SK-N-SH treated with all-trans-retinoic acid at 6 μM for 48 hours (cell line): ENCODE measurements around the gene ABCC9.

Experiments
- ATAC-seq: fragments of 200-7000 bp; cut with Tn5 transposase; 3 replicates; pipeline ENCODE4 v1.9.1; 2020; ENCODE audit warnings: mild to moderate bottlenecking, moderate library complexity
- ARNTL ChIP-seq: fragments of 450-650 bp; formaldehyde crosslinking; IDR thresholded peaks from 2 replicates; pipeline ENCODE4 v1.5.0; 2020; ENCODE audit warnings: low read depth, mild to moderate bottlenecking, moderate library complexity, borderline replicate concordance
- BACH2 ChIP-seq: fragments of 250-450 bp; sonication (Bioruptor Pico); IDR thresholded peaks from 2 replicates; pipeline ENCODE4 v1.9.0; 2021; ENCODE audit warnings: mild to moderate bottlenecking, borderline replicate concordance
- CSDC2 ChIP-seq: fragments of 250-450 bp; sonication (Bioruptor Pico); IDR thresholded peaks from 2 replicates; pipeline ENCODE4 v1.5.0; 2020; ENCODE audit warnings: mild to moderate bottlenecking, moderate library complexity
- ESRRG ChIP-seq: fragments of 250-450 bp; sonication (Bioruptor Pico); IDR thresholded peaks from 2 replicates; pipeline ENCODE4 v1.6.1; 2021; ENCODE audit warnings: mild to moderate bottlenecking
- ISL1 ChIP-seq: fragments of 250-450 bp; sonication (Bioruptor Pico); IDR thresholded peaks from 2 replicates; pipeline ENCODE4 v2.1.2; 2022; ENCODE audit warnings: mild to moderate bottlenecking, moderate library complexity
- OSR1 ChIP-seq: fragments of 250-450 bp; sonication (Bioruptor Pico); IDR thresholded peaks from 2 replicates; pipeline ENCODE4 v1.8.0; 2022; ENCODE audit warnings: moderate library complexity, mild to moderate bottlenecking, inconsistent platforms
- PPARA ChIP-seq: fragments of 250-450 bp; sonication (Bioruptor Pico); IDR thresholded peaks from 2 replicates; pipeline ENCODE4 v1.5.0; 2020; ENCODE audit warnings: mild to moderate bottlenecking, borderline replicate concordance
- SNAI2 ChIP-seq: fragments of 250-450 bp; sonication (Bioruptor Pico); IDR thresholded peaks from 2 replicates; pipeline ENCODE4 v1.5.0; 2020; ENCODE audit warnings: mild to moderate bottlenecking, moderate library complexity
- TOX ChIP-seq: fragments of 250-450 bp; sonication (Bioruptor Pico); IDR thresholded peaks from 2 replicates; pipeline ENCODE4 v1.8.0; 2021; ENCODE audit warnings: mild to moderate bottlenecking, moderate library complexity, borderline replicate concordance
- ZC3H10 ChIP-seq: fragments of 250-450 bp; sonication (Bioruptor Pico); IDR thresholded peaks from 2 replicates; pipeline ENCODE4 v1.5.1; 2021; ENCODE audit warnings: mild to moderate bottlenecking, moderate library complexity
- ZFP3 ChIP-seq: fragments of 250-450 bp; sonication (Bioruptor Pico); IDR thresholded peaks from 2 replicates; pipeline ENCODE4 v1.5.0; 2020; ENCODE audit warnings: mild to moderate bottlenecking, moderate library complexity
- ZFP30 ChIP-seq: fragments of 450-650 bp; formaldehyde crosslinking; IDR thresholded peaks from 2 replicates; pipeline ENCODE4 v1.5.0; 2022; ENCODE audit warnings: mild to moderate bottlenecking, moderate library complexity
- ZNF565 ChIP-seq: fragments of 450-650 bp; formaldehyde crosslinking; conservative IDR thresholded peaks from 2 replicates; pipeline ENCODE4 v1.5.0; 2020; ENCODE audit warnings: low read depth, mild to moderate bottlenecking, moderate library complexity
- ZNF70 ChIP-seq: fragments of 450-650 bp; formaldehyde crosslinking; IDR thresholded peaks from 2 replicates; pipeline ENCODE4 v1.5.0; 2020; ENCODE audit warnings: mild to moderate bottlenecking, moderate library complexity
- ZNF8 ChIP-seq: fragments of 450-650 bp; formaldehyde crosslinking; IDR thresholded peaks from 2 replicates; pipeline ENCODE4 v1.5.0; 2020; ENCODE audit warnings: mild to moderate bottlenecking, moderate library complexity
- TF ChIP-seq, protein P1 (sequence below): fragments of 250-450 bp; sonication (Bioruptor Pico); IDR thresholded peaks from 2 replicates; pipeline ENCODE4 v1.5.1; 2021; ENCODE audit warnings: mild to moderate bottlenecking, moderate library complexity
- TF ChIP-seq, protein P2 (sequence below): fragments of 250-450 bp; sonication (Bioruptor Pico); IDR thresholded peaks from 2 replicates; pipeline ENCODE4 v1.8.0; 2020; ENCODE audit warnings: mild to moderate bottlenecking, moderate library complexity, borderline replicate concordance
- TF ChIP-seq, protein P3 (sequence below): fragments of 250-450 bp; sonication (Bioruptor Pico); IDR thresholded peaks from 2 replicates; pipeline ENCODE4 v1.5.0; 2020; ENCODE audit warnings: mild to moderate bottlenecking, moderate library complexity
- TF ChIP-seq, protein P4 (sequence below): fragments of 250-450 bp; sonication (Bioruptor Pico); IDR thresholded peaks from 2 replicates; pipeline ENCODE4 v1.5.1; 2020; ENCODE audit warnings: low read depth, mild to moderate bottlenecking, moderate library complexity

The ABCC9 gene

DNA sequence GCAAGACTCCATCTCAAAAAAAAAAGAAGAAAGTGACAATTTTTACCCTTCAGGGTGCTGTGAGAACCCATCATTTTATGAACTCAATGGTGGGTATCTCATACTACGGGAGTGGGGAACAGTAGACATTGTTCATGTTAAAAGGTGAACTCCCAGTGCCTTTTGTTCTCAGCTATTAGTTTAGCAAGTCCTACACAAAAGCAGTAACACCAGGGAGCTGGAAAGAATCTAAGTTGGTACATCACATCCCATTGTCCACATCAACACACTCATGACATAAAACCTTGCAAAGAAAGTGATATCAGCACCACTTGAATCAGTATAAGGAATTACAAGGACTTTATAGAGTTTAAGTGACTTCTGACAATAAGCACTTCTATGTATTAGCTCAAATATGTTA, 47.4 kb upstream of the ABCC9 start:
- no peak for TF ChIP-seq ZNF70 (CRISPR knock-in tag)
- TF ChIP-seq, protein P1, sequence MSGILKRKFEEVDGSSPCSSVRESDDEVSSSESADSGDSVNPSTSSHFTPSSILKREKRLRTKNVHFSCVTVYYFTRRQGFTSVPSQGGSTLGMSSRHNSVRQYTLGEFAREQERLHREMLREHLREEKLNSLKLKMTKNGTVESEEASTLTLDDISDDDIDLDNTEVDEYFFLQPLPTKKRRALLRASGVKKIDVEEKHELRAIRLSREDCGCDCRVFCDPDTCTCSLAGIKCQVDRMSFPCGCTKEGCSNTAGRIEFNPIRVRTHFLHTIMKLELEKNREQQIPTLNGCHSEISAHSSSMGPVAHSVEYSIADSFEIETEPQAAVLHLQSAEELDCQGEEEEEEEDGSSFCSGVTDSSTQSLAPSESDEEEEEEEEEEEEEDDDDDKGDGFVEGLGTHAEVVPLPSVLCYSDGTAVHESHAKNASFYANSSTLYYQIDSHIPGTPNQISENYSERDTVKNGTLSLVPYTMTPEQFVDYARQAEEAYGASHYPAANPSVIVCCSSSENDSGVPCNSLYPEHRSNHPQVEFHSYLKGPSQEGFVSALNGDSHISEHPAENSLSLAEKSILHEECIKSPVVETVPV (CRISPR knock-in tag): no peak
- TF ChIP-seq CSDC2: no peak
- no peak for TF ChIP-seq ZC3H10 (CRISPR knock-in tag)
- no peak for TF ChIP-seq ZFP3
- no peak for TF ChIP-seq PPARA (CRISPR knock-in tag)
- TF ChIP-seq, all 23 proteins: peak for 0
- no peak for ATAC-seq

DNA sequence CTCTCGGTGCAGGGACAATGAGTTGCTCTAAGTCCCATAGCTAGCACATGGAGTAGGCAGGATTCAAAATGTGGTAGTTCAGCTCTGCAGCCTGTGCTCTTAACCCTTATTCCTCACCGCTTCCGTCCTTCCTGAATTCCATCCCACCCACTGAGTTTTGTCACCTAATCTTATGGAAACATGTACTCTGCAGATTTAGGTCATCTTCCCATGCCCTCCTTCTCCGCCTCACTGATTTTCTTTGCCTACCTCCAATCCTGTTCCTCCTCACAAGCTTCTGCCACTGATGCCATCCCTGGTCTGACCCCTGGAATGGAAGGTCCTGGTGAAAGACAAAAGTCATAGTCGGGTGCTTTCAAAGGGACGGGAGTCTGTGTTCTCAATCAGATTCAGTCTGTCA, 46.5 kb upstream of the ABCC9 start:
- ATAC-seq: no peak
- TF ChIP-seq OSR1 (no peak), ZFP30 (CRISPR knock-in tag) (no peak), PPARA (CRISPR knock-in tag) (no peak), CSDC2 (no peak), BACH2 (no peak), ZC3H10 (CRISPR knock-in tag) (no peak), SNAI2 (CRISPR knock-in tag) (no peak), ZNF565 (no peak), ARNTL (CRISPR knock-in tag) (no peak), ZNF8 (CRISPR knock-in tag) (no peak), ESRRG (CRISPR knock-in tag) (no peak)
- TF ChIP-seq, protein P2, sequence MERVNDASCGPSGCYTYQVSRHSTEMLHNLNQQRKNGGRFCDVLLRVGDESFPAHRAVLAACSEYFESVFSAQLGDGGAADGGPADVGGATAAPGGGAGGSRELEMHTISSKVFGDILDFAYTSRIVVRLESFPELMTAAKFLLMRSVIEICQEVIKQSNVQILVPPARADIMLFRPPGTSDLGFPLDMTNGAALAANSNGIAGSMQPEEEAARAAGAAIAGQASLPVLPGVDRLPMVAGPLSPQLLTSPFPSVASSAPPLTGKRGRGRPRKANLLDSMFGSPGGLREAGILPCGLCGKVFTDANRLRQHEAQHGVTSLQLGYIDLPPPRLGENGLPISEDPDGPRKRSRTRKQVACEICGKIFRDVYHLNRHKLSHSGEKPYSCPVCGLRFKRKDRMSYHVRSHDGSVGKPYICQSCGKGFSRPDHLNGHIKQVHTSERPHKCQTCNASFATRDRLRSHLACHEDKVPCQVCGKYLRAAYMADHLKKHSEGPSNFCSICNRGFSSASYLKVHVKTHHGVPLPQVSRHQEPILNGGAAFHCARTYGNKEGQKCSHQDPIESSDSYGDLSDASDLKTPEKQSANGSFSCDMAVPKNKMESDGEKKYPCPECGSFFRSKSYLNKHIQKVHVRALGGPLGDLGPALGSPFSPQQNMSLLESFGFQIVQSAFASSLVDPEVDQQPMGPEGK: no peak
- TF ChIP-seq, protein P1 (CRISPR knock-in tag): no peak

DNA sequence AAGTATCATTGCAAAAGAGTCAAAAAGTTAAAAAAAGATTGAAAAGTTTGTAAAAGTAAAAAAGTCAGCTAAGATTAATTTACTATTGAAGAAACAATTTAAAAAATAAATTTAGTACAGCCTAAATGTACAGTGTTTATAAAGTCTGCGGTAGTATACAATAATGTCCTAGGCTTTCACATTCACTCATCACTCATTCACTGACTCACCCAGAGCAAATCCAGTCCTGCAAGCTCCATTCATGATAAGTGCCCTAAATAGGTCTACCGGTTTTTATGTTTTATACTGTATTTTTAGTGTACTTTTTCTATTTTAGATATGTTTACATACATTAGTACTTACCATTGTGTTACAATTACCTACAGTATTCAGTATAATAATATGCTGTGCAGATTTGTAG, 43.9 kb upstream of the ABCC9 start:
- ATAC-seq: no peak
- TF ChIP-seq ARNTL (CRISPR knock-in tag): no peak
- TF ChIP-seq, protein P3, sequence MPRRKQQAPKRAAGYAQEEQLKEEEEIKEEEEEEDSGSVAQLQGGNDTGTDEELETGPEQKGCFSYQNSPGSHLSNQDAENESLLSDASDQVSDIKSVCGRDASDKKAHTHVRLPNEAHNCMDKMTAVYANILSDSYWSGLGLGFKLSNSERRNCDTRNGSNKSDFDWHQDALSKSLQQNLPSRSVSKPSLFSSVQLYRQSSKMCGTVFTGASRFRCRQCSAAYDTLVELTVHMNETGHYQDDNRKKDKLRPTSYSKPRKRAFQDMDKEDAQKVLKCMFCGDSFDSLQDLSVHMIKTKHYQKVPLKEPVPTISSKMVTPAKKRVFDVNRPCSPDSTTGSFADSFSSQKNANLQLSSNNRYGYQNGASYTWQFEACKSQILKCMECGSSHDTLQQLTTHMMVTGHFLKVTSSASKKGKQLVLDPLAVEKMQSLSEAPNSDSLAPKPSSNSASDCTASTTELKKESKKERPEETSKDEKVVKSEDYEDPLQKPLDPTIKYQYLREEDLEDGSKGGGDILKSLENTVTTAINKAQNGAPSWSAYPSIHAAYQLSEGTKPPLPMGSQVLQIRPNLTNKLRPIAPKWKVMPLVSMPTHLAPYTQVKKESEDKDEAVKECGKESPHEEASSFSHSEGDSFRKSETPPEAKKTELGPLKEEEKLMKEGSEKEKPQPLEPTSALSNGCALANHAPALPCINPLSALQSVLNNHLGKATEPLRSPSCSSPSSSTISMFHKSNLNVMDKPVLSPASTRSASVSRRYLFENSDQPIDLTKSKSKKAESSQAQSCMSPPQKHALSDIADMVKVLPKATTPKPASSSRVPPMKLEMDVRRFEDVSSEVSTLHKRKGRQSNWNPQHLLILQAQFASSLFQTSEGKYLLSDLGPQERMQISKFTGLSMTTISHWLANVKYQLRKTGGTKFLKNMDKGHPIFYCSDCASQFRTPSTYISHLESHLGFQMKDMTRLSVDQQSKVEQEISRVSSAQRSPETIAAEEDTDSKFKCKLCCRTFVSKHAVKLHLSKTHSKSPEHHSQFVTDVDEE: no peak
- TF ChIP-seq, protein P1 (CRISPR knock-in tag): no peak
- TF ChIP-seq ESRRG (CRISPR knock-in tag): no peak
- no peak for TF ChIP-seq ISL1 (CRISPR knock-in tag)

DNA sequence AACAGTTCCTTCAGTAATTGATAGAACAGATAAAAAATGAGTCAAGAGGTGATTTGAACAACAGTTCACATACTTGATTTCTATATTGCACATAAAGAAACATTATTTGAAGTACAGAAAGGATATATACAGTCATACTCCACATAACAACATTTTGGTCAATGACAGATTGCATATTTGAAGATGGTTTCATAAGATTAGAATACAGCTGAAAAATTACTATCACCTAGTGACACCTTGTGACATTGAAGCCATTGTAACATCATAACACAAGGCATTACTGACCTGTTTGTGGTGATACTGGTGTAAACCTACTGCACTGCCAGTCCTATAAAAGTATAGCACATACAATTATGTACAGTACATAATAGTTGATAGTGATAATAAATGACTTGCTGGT, 43.1 kb upstream of the ABCC9 start:
- ATAC-seq: no peak
- TF ChIP-seq OSR1: no peak
- TF ChIP-seq, protein P4, sequence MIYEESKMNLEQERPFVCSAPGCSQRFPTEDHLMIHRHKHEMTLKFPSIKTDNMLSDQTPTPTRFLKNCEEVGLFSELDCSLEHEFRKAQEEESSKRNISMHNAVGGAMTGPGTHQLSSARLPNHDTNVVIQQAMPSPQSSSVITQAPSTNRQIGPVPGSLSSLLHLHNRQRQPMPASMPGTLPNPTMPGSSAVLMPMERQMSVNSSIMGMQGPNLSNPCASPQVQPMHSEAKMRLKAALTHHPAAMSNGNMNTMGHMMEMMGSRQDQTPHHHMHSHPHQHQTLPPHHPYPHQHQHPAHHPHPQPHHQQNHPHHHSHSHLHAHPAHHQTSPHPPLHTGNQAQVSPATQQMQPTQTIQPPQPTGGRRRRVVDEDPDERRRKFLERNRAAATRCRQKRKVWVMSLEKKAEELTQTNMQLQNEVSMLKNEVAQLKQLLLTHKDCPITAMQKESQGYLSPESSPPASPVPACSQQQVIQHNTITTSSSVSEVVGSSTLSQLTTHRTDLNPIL: no peak
- TF ChIP-seq, protein P2: no peak
- no peak for TF ChIP-seq TOX (CRISPR knock-in tag)
- TF ChIP-seq, protein P3: no peak
- no peak for TF ChIP-seq ZFP30 (CRISPR knock-in tag)
- TF ChIP-seq ZNF70 (CRISPR knock-in tag): no peak
- no peak for TF ChIP-seq ESRRG (CRISPR knock-in tag)
